Stimulated activated CD4-positive, alpha-beta T cell treated with anti-CD3 and anti-CD28 coated beads, TNF-alpha, amount 100 ng/mL, for 48 hours (primary cell): ENCODE measurements around the gene MOV10L1.

ENCODE experiments used
- DNase-seq, 3 donors: peaks; one replicate each; pipeline ENCODE4 v3.0.0-alpha.2; 2020; ENCODE audit warnings: low read depth in 3 of 3

MOV10L1 gene

GRCh38 chr22:50189184-50189848 is 99.5 kb downstream of the MOV10L1 start:
- DNase-seq: no peak

- DNase-seq: no peak
These were observed 100.0 kb downstream of the MOV10L1 start for GRCh38 chr22:50189849-50190181.

- peak; percentile 32 to 76 (median 56) for DNase-seq
These were observed 100.6 kb downstream of the MOV10L1 start for GRCh38 chr22:50190182-50190940.

- peak in 2 of 3 donors; percentile 48 to 59 for DNase-seq
These were observed 101.3 kb downstream of the MOV10L1 start for GRCh38 chr22:50190941-50191741.

GRCh38 chr22:50192436-50193204 is 102.8 kb downstream of the MOV10L1 start:
- no peak for DNase-seq

- no peak for DNase-seq
These were observed 103.8 kb downstream of the MOV10L1 start for GRCh38 chr22:50193621-50194020.

- DNase-seq: no peak
These were observed 104.4 kb downstream of the MOV10L1 start for GRCh38 chr22:50194037-50194805.

GRCh38 chr22:50196256-50196655 is 106.5 kb downstream of the MOV10L1 start:
- DNase-seq: no peak

- DNase-seq: no peak
These were observed 107.4 kb downstream of the MOV10L1 start for GRCh38 chr22:50197000-50197800.

- DNase-seq: no peak
These were observed 108.2 kb downstream of the MOV10L1 start for GRCh38 chr22:50197856-50198623.

- no peak for DNase-seq
These were observed 108.8 kb downstream of the MOV10L1 start for GRCh38 chr22:50198624-50199017.

- DNase-seq: no peak
These were observed 109.5 kb downstream of the MOV10L1 start for GRCh38 chr22:50199251-50199721.

GRCh38 chr22:50199829-50200460 is 110.1 kb downstream of the MOV10L1 start:
- no peak for DNase-seq

- DNase-seq: peak; percentile 83 to 86 (median 86)
These were observed 110.8 kb downstream of the MOV10L1 start, which contains the start of gene SELENOO for GRCh38 chr22:50200461-50201190. Gene SELENOO (plus strand): TSS chr22:50201011. CDS start chr22:50201037, 26 bp downstream.

GRCh38 chr22:50201191-50202129 is 111.7 kb downstream of the MOV10L1 start:
- DNase-seq: no peak

- DNase-seq: no peak
These were observed 112.4 kb downstream of the MOV10L1 start for GRCh38 chr22:50202130-50202666.

- no peak for DNase-seq
These were observed 113.5 kb downstream of the MOV10L1 start for GRCh38 chr22:50203288-50203687.
